Fibroblast of lung (primary cell): ENCODE data around the gene CCDC148. TPM values are rescaled to one million over a fixed set of nuclear protein-coding genes. Genes with fewer than 3 reads are reported as not detected.

Experiments
- DNase-seq, 2 donors: peaks; one replicate each; pipeline versions ENCODE4 v3.0.0 to v3.0.0-alpha.2; 2010; ENCODE audit warnings: low read depth in 2 of 2
- H2AFZ ChIP-seq: 2 replicates; pipeline ENCODE4 v1.5.1; 2012; ENCODE audit warnings: low read length, control low read depth, inconsistent platforms
- H3K27ac ChIP-seq: 2 replicates; pipeline ENCODE4 v1.5.1; 2011; ENCODE audit warnings: low read length, control low read depth; ENCODE audit not compliant: insufficient read depth
- H3K27me3 ChIP-seq: 2 replicates; pipeline ENCODE4 v1.5.1; 2011; ENCODE audit warnings: mild to moderate bottlenecking, low read length; ENCODE audit not compliant: control insufficient read depth, insufficient read depth
- H3K36me3 ChIP-seq: 2 replicates; pipeline ENCODE4 v1.5.1; 2011; ENCODE audit warnings: low read length; ENCODE audit not compliant: control insufficient read depth, insufficient read depth
- H3K4me1 ChIP-seq: 2 replicates; pipeline ENCODE4 v1.5.1; 2011; ENCODE audit warnings: low read length; ENCODE audit not compliant: control insufficient read depth, insufficient read depth; ENCODE audit errors: extremely low read depth
- H3K4me2 ChIP-seq: 2 replicates; pipeline ENCODE4 v1.5.1; 2011; ENCODE audit warnings: low read length, control low read depth; ENCODE audit not compliant: insufficient read depth; ENCODE audit errors: extremely low read depth
- H3K4me3 ChIP-seq, 4 experiments: fragments of 200-600 bp in 1 of 4; sonication (generic) in 1 of 4; replicated peaks in 1 of 4; 2 replicates each; pipeline ENCODE4 v1.5.1; 2011 to 2016; ENCODE audit warnings: low read length in 4 of 4, low read depth in 3 of 4, mild to moderate bottlenecking in 3 of 4, control low read depth in 2 of 4, inconsistent platforms in 1 of 4, mixed read lengths in 1 of 4; ENCODE audit not compliant: insufficient read depth in 1 of 4; ENCODE audit errors: control extremely low read depth in 1 of 4
- H3K79me2 ChIP-seq: 2 replicates; pipeline ENCODE4 v1.5.1; 2012; ENCODE audit warnings: mild to moderate bottlenecking, low read length, inconsistent platforms; ENCODE audit not compliant: control insufficient read depth, insufficient read depth
- H3K9ac ChIP-seq: 2 replicates; pipeline ENCODE4 v1.5.1; 2011; ENCODE audit warnings: mild to moderate bottlenecking, low read length, control low read depth; ENCODE audit not compliant: insufficient read depth
- H3K9me3 ChIP-seq: 2 replicates; pipeline ENCODE4 v1.5.1; 2012; ENCODE audit warnings: low read depth, low read length; ENCODE audit not compliant: control insufficient read depth, insufficient read depth
- H4K20me1 ChIP-seq: 2 replicates; pipeline ENCODE4 v1.5.1; 2011; ENCODE audit warnings: low read length; ENCODE audit not compliant: control insufficient read depth, insufficient read depth; ENCODE audit errors: extremely low read depth
- CTCF ChIP-seq, 2 donors: IDR thresholded peaks in 1 of 2; conservative IDR thresholded peaks in 1 of 2; 1 replicate in 1 of 2; 2 replicates in 1 of 2; pipeline ENCODE4 v1.5.1; 2011 to 2012; ENCODE audit warnings: low read length in 2 of 2, control low read depth in 1 of 2, inconsistent platforms in 1 of 2, low read depth in 1 of 2, mild to moderate bottlenecking in 1 of 2
- EZH2 ChIP-seq: IDR thresholded peaks from 2 replicates; pipeline ENCODE4 v1.5.1; 2012; ENCODE audit warnings: low read length, control low read depth, mild to moderate bottlenecking; ENCODE audit errors: missing control alignments
- polyA plus RNA-seq, 2 donors: library from polyadenylated mRNA; depleted of rRNA in 1 of 2; stranded (reverse) in 1 of 2; unstranded in 1 of 2; fragments of >200 nt; gene quantifications; 2 replicates each; pipeline ENCODE4 v1.2.1, GENCODE V29; 2011 to 2012; ENCODE audit warnings: missing spikeins in 1 of 2
- total RNA-seq: library from RNA; depleted of rRNA; stranded (reverse); fragments of >200 nt; gene quantifications from 2 replicates; pipeline ENCODE4 v1.2.1, GENCODE V29; 2014

CCDC148 gene
- total and polyA plus RNA-seq, 2 donors (not counting 1 experiment from before 2014, with no cell fraction given) = 1.2 TPM

- Histone ChIP-seq H4K20me1 (no peaks in the 10 kb centered on the region), H3K4me3 (no peak overlapping the region), H2AFZ (no peak overlapping the region), H3K79me2 (no peaks in the 10 kb centered on the region), H3K4me1 (no peaks in the 10 kb centered on the region), H3K27me3 (peaks cover 4% of the 10 kb centered on the region), H3K9ac (no peak overlapping the region), H3K27ac (no peak overlapping the region), H3K4me2 (no peak overlapping the region), H3K36me3 (no peaks in the 10 kb centered on the region), H3K9me3 (no peaks in the 10 kb centered on the region)
- DNase-seq = no peak
- no peak for TF ChIP-seq EZH2
- TF ChIP-seq CTCF (conservative IDR thresholded peaks at IDR 0.05 in 1 of 2, IDR thresholded peaks at IDR 0.05 in 1 of 2; ENCODE audit: low read depth in 1 of 2, low read length in 2 of 2) = no peak
Measured at GRCh38 chr2:158134655-158135054, 321.9 kb downstream of the CCDC148 start.

GRCh38 chr2:158134055-158134454 lies 322.5 kb downstream of the CCDC148 start:
- Histone ChIP-seq H3K4me3 (no peak overlapping the region), H3K9me3 (no peaks in the 10 kb centered on the region), H3K4me1 (no peaks in the 10 kb centered on the region), H4K20me1 (no peaks in the 10 kb centered on the region), H3K4me2 (no peak overlapping the region), H3K27me3 (peaks cover 4% of the 10 kb centered on the region), H3K27ac (no peak overlapping the region), H2AFZ (no peak overlapping the region), H3K9ac (no peak overlapping the region), H3K79me2 (no peaks in the 10 kb centered on the region), H3K36me3 (no peaks in the 10 kb centered on the region)
- no peak for TF ChIP-seq CTCF (conservative IDR thresholded peaks at IDR 0.05 in 1 of 2, IDR thresholded peaks at IDR 0.05 in 1 of 2; ENCODE audit: low read depth in 1 of 2, low read length in 2 of 2)
- DNase-seq = no peak

DNA sequence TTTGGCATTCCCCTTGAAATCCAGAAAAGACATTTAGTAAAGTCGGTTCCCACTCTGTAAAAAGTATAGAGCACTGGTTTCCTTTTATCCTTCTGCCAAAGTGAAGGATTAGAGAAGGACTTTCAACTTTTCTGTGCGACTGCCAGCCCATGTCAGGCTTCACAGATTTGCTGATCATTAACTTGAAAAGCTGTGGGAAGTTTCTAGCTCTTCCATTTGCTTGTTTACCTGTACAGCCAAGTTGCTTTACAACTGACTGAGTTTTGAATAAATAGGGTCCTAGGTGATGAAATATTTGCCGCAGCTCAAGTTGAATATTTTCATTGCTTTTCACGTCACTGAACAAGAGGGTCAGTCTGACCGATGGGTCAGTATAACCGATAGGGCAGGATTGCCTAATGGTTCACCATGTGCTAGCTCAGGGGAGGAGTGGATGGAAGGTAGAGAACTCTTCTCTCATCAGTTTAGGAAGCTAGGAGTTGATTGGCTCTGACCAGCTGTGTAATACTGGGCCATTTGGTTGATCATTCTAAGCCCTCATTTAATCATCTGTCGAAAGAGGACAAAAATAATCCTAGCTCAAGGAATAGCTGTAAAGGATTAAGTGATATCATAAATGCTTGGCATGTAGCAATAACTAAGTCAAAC lies 324.5 kb downstream of the CCDC148 start:
- Histone ChIP-seq H3K27me3 (peaks cover 2% of the 10 kb centered on the region), H3K9me3 (no peaks in the 10 kb centered on the region), H3K27ac (no peak overlapping the region), H3K79me2 (no peaks in the 10 kb centered on the region), H3K4me2 (no peak overlapping the region), H3K9ac (no peak overlapping the region), H2AFZ (no peak overlapping the region), H4K20me1 (no peaks in the 10 kb centered on the region), H3K4me3 (no peak overlapping the region), H3K36me3 (no peaks in the 10 kb centered on the region), H3K4me1 (no peaks in the 10 kb centered on the region)
- TF ChIP-seq CTCF (conservative IDR thresholded peaks at IDR 0.05 in 1 of 2, IDR thresholded peaks at IDR 0.05 in 1 of 2; ENCODE audit: low read depth in 1 of 2, low read length in 2 of 2) = no peak
- TF ChIP-seq EZH2 = no peak
- no peak for DNase-seq
